ENCODE results near the gene NPRL2.

Gene NPRL2

DNA sequence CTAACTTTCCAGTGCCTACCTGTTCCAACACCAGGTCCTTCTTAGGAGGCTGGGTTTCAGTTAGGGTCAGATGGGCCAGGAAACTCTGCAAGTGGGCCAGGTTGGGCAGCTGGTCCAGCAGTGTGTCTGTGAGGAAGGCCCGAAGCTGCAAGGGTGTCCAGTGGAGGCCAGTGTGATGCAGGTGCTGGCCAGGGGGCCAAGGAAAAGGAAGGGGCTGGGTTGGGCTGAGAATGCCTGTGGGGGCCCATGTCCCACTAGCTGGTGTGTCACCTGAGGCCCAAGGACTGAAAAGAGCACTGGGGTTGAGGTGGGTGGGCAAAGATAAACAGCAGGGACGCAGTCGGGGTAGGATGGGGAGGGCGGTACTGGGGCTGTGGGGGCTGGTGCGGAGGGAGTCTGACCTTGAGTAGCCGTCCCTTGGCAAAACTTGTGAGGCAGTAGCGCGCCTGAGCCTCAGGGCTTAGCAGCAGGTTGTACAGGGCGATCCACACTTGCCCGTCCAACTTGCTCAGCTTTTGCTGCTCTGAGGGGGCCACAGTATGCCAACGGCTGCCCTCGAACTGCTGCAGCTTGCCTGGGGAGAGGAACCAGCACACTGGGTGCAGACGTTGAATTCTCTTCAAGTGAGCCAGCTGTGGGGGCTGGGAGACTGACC lies 8.5 kb downstream of the NPRL2 start:
- TF ChIP-seq RAD21 (IDR thresholded peaks at IDR 0.05; ENCODE audit: low read depth) (no peak), ZBTB7A (IDR thresholded peaks at IDR 0.05; ENCODE audit: low read depth) (no peak), NFIC (IDR thresholded peaks at IDR 0.05) (no peak), FOXM1 (IDR thresholded peaks at IDR 0.05; ENCODE audit: borderline replicate concordance, low read depth) (no peak), EGR1 (IDR thresholded peaks at IDR 0.05) (no peak), CEBPB (IDR thresholded peaks at IDR 0.05) (no peak), CREB1 (IDR thresholded peaks at IDR 0.05; ENCODE audit: low read depth) (no peak), TAF1 (IDR thresholded peaks at IDR 0.05; ENCODE audit: low read depth) (no peak), TEAD4 (IDR thresholded peaks at IDR 0.05) (no peak), EP300 (IDR thresholded peaks at IDR 0.05; ENCODE audit: borderline replicate concordance) (no peak), TCF12 (IDR thresholded peaks at IDR 0.05; ENCODE audit: low read depth) (no peak), YY1 (IDR thresholded peaks at IDR 0.05; ENCODE audit: low read depth) (no peak)
- TF ChIP-seq, protein P1, sequence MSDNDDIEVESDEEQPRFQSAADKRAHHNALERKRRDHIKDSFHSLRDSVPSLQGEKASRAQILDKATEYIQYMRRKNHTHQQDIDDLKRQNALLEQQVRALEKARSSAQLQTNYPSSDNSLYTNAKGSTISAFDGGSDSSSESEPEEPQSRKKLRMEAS (IDR thresholded peaks at IDR 0.05): no peak
- TF ChIP-seq, protein P2, sequence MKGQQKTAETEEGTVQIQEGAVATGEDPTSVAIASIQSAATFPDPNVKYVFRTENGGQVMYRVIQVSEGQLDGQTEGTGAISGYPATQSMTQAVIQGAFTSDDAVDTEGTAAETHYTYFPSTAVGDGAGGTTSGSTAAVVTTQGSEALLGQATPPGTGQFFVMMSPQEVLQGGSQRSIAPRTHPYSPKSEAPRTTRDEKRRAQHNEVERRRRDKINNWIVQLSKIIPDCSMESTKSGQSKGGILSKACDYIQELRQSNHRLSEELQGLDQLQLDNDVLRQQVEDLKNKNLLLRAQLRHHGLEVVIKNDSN (IDR thresholded peaks at IDR 0.05): no peak
- TF ChIP-seq, protein P3, sequence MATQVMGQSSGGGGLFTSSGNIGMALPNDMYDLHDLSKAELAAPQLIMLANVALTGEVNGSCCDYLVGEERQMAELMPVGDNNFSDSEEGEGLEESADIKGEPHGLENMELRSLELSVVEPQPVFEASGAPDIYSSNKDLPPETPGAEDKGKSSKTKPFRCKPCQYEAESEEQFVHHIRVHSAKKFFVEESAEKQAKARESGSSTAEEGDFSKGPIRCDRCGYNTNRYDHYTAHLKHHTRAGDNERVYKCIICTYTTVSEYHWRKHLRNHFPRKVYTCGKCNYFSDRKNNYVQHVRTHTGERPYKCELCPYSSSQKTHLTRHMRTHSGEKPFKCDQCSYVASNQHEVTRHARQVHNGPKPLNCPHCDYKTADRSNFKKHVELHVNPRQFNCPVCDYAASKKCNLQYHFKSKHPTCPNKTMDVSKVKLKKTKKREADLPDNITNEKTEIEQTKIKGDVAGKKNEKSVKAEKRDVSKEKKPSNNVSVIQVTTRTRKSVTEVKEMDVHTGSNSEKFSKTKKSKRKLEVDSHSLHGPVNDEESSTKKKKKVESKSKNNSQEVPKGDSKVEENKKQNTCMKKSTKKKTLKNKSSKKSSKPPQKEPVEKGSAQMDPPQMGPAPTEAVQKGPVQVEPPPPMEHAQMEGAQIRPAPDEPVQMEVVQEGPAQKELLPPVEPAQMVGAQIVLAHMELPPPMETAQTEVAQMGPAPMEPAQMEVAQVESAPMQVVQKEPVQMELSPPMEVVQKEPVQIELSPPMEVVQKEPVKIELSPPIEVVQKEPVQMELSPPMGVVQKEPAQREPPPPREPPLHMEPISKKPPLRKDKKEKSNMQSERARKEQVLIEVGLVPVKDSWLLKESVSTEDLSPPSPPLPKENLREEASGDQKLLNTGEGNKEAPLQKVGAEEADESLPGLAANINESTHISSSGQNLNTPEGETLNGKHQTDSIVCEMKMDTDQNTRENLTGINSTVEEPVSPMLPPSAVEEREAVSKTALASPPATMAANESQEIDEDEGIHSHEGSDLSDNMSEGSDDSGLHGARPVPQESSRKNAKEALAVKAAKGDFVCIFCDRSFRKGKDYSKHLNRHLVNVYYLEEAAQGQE (IDR thresholded peaks at IDR 0.05; ENCODE audit: low read depth): no peak

DNA sequence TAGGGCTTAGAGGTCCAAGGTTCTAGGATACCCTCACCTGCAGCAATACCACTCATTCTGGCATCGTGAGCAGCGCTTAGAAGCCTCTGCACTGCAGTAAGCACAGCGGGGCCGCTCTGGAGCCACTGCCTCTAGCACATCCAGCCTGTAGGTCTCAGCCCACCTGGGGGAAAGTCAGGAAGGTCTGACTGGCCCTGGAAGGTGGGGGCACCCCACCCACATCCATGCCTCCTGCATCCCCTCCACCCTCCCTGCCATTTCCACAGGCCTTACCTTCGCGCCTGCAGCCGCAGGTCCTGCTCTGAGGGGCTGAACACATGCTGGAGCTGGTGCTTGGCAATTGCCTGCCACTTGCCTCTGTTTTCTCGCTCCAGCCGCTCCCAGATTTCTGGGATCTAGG lies 9.0 kb downstream of the NPRL2 start:
- TF ChIP-seq CEBPB (IDR thresholded peaks at IDR 0.05): no peak
- TF ChIP-seq, protein P1 (IDR thresholded peaks at IDR 0.05): no peak
- no peak for TF ChIP-seq TAF1 (IDR thresholded peaks at IDR 0.05; ENCODE audit: low read depth)
- no peak for TF ChIP-seq CREB1 (IDR thresholded peaks at IDR 0.05; ENCODE audit: low read depth)
- TF ChIP-seq ZBTB7A (IDR thresholded peaks at IDR 0.05; ENCODE audit: low read depth): no peak
- no peak for TF ChIP-seq TEAD4 (IDR thresholded peaks at IDR 0.05)
- TF ChIP-seq, protein P2 (IDR thresholded peaks at IDR 0.05): no peak
- TF ChIP-seq, protein P3 (IDR thresholded peaks at IDR 0.05; ENCODE audit: low read depth): no peak

DNA sequence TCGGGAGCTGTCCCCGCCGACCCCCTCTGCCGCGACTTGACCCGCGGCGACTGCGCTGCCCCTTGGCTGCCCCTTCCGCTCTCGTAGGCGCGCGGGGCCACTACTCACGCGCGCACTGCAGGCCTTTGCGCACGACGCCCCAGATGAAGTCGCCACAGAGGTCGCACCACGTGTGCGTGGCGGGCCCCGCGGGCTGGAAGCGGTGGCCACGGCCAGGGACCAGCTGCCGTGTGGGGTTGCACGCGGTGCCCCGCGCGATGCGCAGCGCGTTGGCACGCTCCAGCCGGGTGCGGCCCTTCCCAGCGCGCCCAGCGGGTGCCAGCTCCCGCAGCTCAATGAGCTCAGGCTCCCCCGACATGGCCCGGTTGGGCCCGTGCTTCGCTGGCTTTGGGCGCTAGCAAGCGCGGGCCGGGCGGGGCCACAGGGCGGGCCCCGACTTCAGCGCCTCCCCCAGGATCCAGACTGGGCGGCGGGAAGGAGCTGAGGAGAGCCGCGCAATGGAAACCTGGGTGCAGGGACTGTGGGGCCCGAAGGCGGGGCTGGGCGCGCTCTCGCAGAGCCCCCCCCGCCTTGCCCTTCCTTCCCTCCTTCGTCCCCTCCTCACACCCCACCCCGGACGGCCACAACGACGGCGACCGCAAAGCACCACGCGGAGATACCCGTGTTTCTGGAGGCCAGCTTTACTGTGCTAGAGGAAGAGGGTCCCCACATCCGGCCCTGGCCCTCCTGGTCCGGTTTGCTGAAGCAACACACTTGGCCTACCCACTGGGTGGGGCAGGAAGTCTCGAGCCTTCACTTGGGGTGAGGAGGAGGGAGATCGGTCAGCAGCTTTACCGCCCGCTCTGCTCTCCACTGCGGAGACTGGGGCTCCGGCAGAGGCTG lies 9.9 kb downstream of the NPRL2 start, which contains the start of gene RASSF1:
TSS of gene RASSF1 (minus strand) at position 389 of the 882 bp plus-strand sequence. CDS start at position 358, 31 bp downstream.
- TF ChIP-seq CEBPB (IDR thresholded peaks at IDR 0.05) (no peak), TAF1 (IDR thresholded peaks at IDR 0.05; ENCODE audit: low read depth) (no peak), TCF12 (IDR thresholded peaks at IDR 0.05; ENCODE audit: low read depth) (no peak), EP300 (IDR thresholded peaks at IDR 0.05; ENCODE audit: borderline replicate concordance) (no peak), NFIC (IDR thresholded peaks at IDR 0.05) (no peak), ZBTB7A (IDR thresholded peaks at IDR 0.05; ENCODE audit: low read depth) (no peak), EGR1 (IDR thresholded peaks at IDR 0.05) (no peak), CREB1 (IDR thresholded peaks at IDR 0.05; ENCODE audit: low read depth) (no peak), RAD21 (IDR thresholded peaks at IDR 0.05; ENCODE audit: low read depth) (no peak), TEAD4 (IDR thresholded peaks at IDR 0.05) (no peak), FOXM1 (IDR thresholded peaks at IDR 0.05; ENCODE audit: borderline replicate concordance, low read depth) (no peak)
- TF ChIP-seq, protein P2 (IDR thresholded peaks at IDR 0.05): no peak
- TF ChIP-seq, protein P1 (IDR thresholded peaks at IDR 0.05): no peak
- TF ChIP-seq, protein P3 (IDR thresholded peaks at IDR 0.05; ENCODE audit: low read depth): no peak

All from Ishikawa (cell line).